Activated CD4-positive, alpha-beta T cell treated with anti-CD3 and anti-CD28 coated beads, Interleukin-2, Interleukin-4, amounts not matched to agents 100 ng/mL and 50 ng/mL, durations not matched to agents 16 hours and 8 hours (primary cell): Measurements from ENCODE around the gene U2SURP.
"Not testable (repeated sequence)": the region's sequence is repeated elsewhere in the genome, so short reads cannot be mapped to it uniquely, and the experiment has no call there.

Experiments
- DNase-seq: peaks from one replicate; pipeline ENCODE4 v3.0.0-alpha.2; 2020; ENCODE audit warnings: low spot score

Gene U2SURP

DNA sequence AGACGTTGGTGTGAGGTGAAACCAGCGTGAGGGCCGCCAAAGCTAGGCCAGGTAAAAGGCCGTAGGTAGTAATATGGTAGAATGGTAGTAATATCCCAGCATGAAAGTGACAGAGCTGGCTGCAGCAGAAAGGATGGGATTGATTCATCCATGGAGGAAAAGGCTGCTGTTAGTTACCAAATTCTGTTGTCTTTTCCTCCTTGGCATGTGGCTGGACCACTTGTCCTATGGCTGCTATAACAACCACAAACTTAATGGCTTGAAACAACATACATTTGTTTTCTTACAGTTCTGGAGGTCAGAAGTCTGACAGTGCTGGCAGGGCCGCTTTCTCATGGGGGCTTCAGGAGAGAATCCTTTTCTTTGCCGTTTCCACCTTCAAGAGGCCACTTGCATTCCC lies 70.4 kb downstream of the U2SURP start:
- no peak for DNase-seq

GRCh38 chr3:143072298-143073020 lies 71.1 kb downstream of the U2SURP start:
- DNase-seq = not testable (repeated sequence)

GRCh38 chr3:143073541-143073940 lies 72.2 kb downstream of the U2SURP start:
- DNase-seq = not testable (repeated sequence)

GRCh38 chr3:143073983-143074382 lies 72.6 kb downstream of the U2SURP start:
- DNase-seq = not testable (repeated sequence)

- no peak for DNase-seq
These were observed 77.5 kb downstream of the U2SURP start for GRCh38 chr3:143078883-143079282.

DNA sequence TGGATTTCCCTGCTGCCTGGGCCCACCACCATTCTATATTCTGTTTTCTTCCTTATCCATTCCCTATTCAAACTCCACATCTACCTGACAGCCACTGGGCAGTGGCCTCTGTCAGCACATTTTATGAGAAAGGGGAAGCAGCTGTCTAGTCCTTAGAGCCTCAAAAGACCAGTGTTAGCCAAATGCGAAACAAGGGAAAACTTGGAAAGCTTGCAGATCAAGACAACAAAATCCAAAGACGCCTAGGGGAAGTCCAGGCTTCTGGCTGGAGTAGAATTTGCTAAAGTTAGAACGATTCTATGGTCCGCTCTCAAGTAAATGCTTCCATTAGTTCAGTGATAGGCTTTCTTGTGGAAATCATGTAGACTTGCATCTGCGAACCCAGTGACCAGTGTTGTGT lies 78.8 kb downstream of the U2SURP start:
- no peak for DNase-seq

DNA sequence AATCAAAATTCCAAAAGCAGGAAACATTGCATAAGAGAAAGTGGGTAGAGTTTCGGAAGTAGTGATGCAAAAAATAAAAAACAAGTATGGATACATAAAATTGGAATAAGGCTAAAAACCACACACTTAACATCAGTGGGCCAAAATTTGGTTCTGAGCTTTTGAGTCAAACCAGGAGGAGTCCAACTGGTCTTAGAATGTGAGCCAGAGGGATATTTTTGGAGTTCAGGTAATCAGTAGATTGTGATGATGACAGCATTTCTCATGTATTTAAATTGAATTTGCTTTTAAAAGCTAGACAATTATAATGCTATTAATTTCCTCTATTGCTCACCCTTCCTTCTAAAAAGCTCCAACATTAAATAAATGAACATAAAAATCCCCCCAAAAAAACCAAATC lies 80.0 kb downstream of the U2SURP start:
- DNase-seq = no peak

DNA sequence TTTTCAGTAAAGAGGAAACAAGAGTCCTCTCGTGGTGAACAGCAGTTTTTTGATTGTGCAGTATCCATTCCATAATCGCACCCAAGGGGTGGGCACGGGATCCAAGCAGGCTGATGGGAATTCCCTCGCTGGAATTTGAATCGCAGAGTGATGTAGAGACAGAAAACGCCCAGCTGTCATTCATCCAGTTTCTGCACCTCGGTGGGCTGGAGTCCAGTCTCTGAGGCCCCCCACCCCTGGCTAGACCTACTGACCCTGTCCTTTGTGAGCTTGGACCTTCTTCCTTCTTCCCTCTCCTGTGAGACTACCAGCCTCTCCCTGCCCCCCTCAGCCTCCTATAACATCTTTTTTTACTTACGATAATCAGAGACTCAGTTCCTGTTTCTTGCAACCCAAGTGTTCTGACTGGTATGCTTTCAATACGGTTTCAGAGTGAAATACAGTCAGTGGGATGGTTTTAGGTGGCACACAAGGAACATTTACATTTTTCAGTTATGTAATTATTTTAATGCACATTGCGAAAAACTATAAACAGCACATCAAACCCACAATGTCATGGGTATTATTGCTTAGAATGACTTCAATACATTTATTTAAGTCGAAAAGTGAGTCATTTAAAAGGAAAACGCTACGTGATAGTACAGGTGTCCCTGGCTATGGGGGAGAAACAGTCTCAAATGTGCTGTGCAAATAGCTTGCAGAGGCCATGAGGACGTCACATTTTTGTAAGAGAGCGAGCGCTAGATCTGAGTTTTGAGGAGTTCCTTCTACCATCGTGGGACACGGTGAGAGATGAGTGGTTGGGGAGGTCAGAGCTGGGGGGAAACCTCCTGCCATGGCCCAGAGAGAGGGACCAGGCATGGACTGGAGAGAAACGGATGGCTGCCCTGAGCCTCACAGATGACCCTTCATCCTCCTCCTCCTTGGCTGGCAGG lies 80.7 kb downstream of the U2SURP start:
- peak; percentile 61 for DNase-seq

GRCh38 chr3:143083781-143084180 lies 82.4 kb downstream of the U2SURP start:
- no peak for DNase-seq

GRCh38 chr3:143084856-143085731 lies 83.7 kb downstream of the U2SURP start:
- no peak for DNase-seq

GRCh38 chr3:143088835-143089234 lies 87.5 kb downstream of the U2SURP start:
- no peak for DNase-seq

DNA sequence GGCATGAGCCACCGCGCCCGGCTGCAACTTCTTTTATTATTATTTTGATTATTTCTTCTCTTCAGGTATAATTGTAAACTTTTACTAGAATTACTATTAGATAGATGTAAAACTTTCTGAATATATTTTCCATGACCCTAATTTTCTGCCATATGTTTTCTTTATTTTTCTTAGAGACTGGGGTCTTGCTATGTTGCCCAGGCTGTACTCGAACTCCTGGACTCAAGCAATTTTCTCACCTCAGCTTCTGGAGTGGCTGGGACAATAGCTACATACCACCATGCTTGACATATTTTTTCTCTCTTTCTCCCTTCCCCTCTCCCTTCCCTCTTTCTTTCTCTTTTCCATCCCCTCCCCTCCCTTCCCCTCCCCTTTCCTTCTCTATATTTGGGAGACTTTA lies 88.6 kb downstream of the U2SURP start:
- DNase-seq = no peak

GRCh38 chr3:143090486-143090885 lies 89.1 kb downstream of the U2SURP start:
- DNase-seq = no peak

DNA sequence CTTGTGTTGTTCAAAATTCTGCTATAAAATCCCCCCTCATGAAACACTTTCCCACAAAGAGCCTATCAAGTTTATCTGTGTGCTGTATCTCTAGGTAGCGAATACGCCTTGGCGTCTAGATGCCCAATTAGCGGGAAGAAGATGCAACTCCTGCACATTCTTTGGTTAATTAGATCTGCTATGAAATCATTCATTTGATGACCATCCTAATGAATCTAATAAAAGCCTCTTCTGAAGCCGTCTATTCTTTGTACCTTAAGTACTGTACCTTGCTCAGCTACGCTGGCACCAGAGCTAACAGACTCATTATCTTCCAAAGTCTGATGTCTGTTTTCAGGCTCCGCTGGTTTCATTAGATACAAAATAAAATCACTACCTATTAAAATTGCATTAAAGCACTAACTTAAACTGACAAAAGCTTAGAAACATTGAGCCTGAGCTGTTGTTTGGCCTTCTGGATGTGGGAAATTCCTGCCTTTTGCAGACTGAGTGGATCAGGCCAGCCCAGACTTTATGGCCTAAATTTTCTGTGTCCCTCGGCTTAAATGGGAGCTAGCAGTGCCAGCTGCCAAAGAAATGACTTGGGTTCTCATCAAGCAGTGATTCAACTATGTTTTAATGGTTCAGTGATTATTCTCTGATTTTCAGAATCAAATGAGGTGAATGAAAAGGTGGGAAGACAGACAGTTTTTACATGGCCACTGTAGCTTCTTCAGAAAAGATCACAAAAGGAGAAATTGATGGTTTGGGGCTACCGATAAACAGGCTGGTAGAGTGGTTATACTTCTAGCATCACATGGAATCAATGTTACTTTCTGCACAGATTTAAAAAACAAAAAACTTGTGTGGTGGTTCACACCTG lies 89.8 kb downstream of the U2SURP start:
- DNase-seq = no peak

DNA sequence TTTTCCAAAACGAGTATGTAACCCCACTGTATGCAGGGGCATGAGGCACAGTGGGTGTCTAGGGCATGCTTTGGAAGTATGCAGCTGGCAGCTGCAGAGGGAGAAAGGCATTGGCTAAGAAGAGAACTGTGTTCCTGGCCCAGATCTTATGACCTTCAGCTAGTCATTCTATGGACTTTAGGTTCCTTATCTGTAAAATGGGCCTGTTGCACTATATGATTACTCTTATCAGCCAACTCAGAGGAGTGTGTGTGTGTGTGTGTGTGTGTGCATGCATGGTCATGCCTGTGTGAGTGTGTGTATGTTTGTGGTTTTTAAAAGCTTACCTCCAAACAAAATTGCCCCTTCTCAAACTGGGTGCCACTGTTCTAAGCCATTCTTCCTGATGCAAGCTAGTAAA lies 90.8 kb downstream of the U2SURP start:
- no peak for DNase-seq

DNA sequence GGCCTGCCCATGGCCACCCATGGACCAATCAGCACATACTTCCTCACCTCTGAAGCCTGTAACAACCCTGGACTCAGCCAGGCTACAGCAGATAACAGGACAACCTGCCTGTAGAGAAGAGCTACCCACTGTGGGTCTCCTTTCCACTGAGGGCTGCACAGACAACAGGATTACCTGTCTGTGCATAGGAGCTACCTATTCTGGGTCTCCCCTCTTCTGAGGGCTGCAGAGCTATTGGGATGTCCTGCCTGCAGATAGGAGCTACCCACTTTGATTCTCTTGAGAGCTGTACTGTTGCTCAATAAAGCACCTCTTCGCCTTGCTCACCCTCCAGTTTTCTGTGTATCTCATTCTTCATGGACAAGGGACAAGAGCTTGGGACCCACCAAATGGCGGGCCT lies 94.4 kb downstream of the U2SURP start:
- DNase-seq = no peak

GRCh38 chr3:143098032-143098764 lies 96.8 kb downstream of the U2SURP start:
- DNase-seq = no peak

DNA sequence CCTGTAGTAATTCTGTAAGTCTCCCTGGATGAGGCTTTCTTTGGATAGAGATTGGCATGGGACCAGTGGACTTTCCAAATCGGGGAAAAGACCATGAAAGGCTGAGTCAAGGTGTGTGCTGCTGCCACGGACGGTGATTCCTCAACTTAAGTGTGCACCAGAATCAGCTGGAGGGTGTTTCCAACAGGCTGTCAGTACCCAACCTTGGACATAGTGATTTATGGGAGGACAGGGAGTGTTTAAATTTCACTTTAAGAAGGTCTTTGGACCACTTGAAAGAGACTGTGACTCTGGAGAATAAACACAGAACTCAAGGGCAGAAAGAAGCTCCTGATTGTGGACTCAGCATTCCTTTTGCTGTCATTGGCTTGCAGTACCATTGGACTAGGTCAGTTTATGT lies 97.8 kb downstream of the U2SURP start:
- DNase-seq = no peak

GRCh38 chr3:143099690-143100089 lies 98.3 kb downstream of the U2SURP start:
- no peak for DNase-seq

- no peak for DNase-seq
These were observed 99.1 kb downstream of the U2SURP start for GRCh38 chr3:143100451-143100850.
